C4-2B (cell line): ENCODE data around the gene NDRG3.
"Not testable (repeated sequence)": the region's sequence is repeated elsewhere in the genome, so short reads cannot be mapped to it uniquely, and the experiment has no call there.

Source experiments
- H3K27ac ChIP-seq: fragments of 450-650 bp; 2 replicates; pipeline ENCODE4 v1.5.1; 2017
- CTCF ChIP-seq: fragments of 450-650 bp; conservative IDR thresholded peaks from 2 replicates; pipeline ENCODE4 v1.5.1; 2017; ENCODE audit warnings: mild to moderate bottlenecking
- ZFX ChIP-seq: fragments of 450-650 bp; IDR thresholded peaks from 2 replicates; pipeline ENCODE4 v1.6.1; 2017

Gene NDRG3

GRCh38 chr20:36645998-36646397 lies 99.9 kb downstream of the NDRG3 start, which contains the start of gene SLA2:
TSS of gene SLA2 (minus strand) at chr20:36646196. CDS start at chr20:36641335, 4,861 bp downstream.
- no peak within 1 kb of the TSS for H3K27ac ChIP-seq
- no peak for TF ChIP-seq ZFX
- no peak for TF ChIP-seq CTCF

DNA sequence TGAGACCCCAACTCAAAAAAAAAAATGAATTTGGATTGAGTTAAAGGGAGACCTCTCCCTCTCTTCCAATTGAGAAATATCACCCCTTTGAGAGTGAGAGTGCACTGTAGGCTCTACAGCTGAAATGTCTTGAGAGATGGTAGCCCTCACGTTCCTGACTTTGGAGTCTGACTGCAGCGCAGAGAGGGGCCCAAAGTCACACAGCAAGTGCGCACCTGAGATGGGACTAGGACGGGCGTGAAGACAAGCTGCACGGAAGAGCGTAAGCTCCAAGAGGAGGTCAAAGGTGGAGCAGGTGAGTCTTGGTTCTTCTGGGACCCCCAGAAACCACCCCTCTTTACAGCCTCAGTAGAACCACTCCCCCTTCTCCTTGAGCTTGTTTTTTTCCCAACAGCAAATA lies 100.5 kb downstream of the NDRG3 start:
- TF ChIP-seq CTCF, result no peak
- TF ChIP-seq ZFX, result no peak
- no peak overlapping the region for H3K27ac ChIP-seq

DNA sequence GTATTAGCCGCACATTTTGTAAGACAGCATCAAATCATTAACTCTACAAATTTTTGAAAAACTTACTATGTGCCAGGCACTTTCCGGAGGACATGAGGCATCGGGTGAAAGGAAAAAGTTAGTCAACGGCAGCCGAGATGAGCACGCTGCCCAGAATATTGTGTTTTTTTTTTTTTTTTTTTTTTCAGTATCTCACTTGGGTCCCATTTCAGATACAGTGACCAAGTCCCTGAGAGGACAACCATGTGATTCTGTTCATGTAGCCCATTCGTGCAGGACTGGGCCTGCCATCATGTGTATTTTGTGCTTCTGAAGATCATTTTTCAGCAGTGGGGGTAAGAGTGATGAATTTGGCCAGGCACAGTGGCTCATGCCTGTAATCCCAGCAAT lies 101.2 kb downstream of the NDRG3 start:
- no peak overlapping the region for H3K27ac ChIP-seq
- TF ChIP-seq ZFX (no peak), CTCF (no peak)

- H3K27ac ChIP-seq, result no peak overlapping the region
- TF ChIP-seq CTCF (no peak), ZFX (no peak)
Measured at GRCh38 chr20:36644032-36644705, 101.7 kb downstream of the NDRG3 start.

DNA sequence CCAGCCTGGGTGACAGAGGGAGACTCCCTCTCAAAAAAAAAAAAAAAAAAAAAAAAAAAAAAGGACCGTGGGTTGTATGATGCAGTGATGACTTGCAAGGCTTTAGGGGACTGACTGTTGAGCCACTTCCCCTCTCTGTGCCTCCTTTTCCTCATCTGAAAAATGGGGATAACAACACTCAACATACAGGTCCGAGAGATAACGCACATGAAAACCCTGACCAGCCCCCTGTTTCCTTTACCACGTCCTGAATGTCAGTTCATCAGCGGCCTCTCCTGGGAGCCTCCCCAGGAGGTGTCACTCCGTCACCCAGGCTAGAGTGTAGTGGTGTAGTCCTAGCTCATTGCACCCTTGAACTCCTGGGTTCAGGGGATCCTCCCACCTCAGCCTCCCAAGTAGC lies 103.8 kb downstream of the NDRG3 start:
- no peak overlapping the region for H3K27ac ChIP-seq
- TF ChIP-seq ZFX (no peak), CTCF (no peak)

DNA sequence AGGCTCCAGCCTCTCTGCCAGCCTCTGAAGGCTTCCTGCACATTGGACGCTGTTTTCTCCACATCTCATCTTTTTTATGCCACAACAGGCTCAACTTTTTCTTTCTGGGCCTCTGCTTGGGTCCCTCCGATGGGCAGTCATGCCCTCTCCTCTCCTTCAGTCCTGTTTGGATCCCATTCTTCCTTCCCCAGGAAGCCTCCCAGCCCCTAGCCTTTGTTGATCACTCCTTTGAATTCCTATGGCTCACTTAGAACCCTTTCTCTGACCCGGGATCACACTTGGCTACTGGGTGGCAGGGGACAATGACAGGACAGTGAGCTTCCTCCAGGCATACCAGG lies 104.4 kb downstream of the NDRG3 start:
- no peak for TF ChIP-seq ZFX
- no peak for TF ChIP-seq CTCF
- no peak overlapping the region for H3K27ac ChIP-seq

DNA sequence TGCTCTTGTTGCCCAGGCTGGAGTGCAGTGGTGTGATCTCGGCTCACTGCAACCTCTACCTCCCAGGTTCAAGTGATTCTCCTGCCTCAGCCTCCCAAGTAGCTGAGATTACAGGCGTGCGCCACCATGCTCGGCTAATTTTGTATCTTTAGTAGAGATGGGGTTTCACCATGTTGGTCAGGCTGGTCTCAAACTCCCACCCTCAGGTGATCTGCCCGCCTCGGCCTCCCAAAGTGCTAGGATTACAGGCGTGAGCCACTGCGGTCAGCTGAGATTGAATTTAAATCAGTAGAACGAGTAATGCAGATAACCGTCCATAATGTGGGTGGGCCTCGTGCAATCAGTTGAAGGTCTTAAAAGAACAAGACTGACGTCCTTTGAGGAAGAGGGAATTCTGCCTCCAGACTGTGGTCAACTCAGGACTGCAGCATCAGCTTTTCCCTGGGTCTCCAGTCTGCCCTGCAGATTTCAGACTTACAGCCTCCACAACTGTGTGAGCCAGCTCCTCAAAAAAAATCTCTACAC lies 107.0 kb downstream of the NDRG3 start:
- H3K27ac ChIP-seq, result not testable (repeated sequence)

- no peak overlapping the region for H3K27ac ChIP-seq
- TF ChIP-seq CTCF, result no peak
- TF ChIP-seq ZFX, result no peak
Measured at GRCh38 chr20:36634342-36634741, 111.5 kb downstream of the NDRG3 start.
